ENCODE data around the gene XRCC4.

The XRCC4 gene

DNA sequence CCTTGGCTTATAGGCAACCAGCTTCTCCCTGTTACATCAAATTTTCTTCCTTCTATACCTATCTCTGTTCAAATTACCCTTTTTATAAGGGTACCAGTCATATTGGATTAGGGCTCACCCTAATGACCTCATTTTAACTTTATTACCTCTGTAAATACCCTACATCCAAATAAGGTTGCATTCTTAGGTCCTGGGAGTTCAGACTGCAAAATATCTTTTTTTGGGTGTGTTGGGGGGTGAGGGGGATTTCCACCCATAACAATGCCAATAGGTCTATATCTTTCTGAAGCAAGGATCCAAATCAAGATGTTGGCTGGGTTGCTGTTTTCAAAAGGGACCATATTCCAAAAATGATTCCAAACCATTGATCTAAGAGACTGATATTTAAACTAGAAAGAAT, 141.7 kb downstream of the XRCC4 start:
- Histone ChIP-seq H3K4me1 (ENCODE audit: insufficient read depth, poor library complexity, severe bottlenecking) (peaks cover 6% of the 10 kb centered on the region), H3K27ac (ENCODE audit: poor library complexity, severe bottlenecking) (no peak overlapping the region), H3K4me3 (ENCODE audit: severe bottlenecking) (no peak overlapping the region), H3K9me3 (ENCODE audit: severe bottlenecking) (no peaks in the 10 kb centered on the region), H3K27me3 (ENCODE audit: insufficient read depth, poor library complexity, severe bottlenecking) (no peaks in the 10 kb centered on the region), H3K36me3 (ENCODE audit: low read depth) (no peaks in the 10 kb centered on the region)
- ATAC-seq (ENCODE audit: low read depth) (no peak), DNase-seq (ENCODE audit: low spot score) (no peak)
- TF ChIP-seq, protein P1, sequence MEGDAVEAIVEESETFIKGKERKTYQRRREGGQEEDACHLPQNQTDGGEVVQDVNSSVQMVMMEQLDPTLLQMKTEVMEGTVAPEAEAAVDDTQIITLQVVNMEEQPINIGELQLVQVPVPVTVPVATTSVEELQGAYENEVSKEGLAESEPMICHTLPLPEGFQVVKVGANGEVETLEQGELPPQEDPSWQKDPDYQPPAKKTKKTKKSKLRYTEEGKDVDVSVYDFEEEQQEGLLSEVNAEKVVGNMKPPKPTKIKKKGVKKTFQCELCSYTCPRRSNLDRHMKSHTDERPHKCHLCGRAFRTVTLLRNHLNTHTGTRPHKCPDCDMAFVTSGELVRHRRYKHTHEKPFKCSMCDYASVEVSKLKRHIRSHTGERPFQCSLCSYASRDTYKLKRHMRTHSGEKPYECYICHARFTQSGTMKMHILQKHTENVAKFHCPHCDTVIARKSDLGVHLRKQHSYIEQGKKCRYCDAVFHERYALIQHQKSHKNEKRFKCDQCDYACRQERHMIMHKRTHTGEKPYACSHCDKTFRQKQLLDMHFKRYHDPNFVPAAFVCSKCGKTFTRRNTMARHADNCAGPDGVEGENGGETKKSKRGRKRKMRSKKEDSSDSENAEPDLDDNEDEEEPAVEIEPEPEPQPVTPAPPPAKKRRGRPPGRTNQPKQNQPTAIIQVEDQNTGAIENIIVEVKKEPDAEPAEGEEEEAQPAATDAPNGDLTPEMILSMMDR (IDR thresholded peaks at IDR 0.05; ENCODE audit: poor library complexity, severe bottlenecking): no peak

DNA sequence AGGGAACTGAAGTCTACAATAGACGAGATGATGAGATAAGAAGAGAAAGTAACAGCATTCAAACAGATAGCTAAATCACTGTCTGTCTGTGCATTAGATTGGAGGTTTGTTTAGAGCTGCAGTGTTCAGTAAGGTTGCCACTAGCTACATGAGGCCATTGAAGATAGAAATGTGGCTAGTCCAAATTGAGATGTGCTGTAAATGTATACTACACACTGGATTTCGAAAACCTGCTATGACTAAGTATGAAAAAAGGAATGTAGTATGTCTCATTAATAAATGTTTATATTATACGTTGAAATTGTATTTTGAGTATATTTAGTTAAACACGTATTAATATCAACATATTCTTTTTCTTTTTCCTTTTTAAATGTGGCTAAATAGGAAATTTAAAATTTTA, 142.1 kb downstream of the XRCC4 start:
- 0 out of 3 replicates have a peak, but pooled peaks have one; percentile 21 for ATAC-seq (ENCODE audit: low read depth)
- Histone ChIP-seq H3K36me3 (ENCODE audit: low read depth) (no peaks in the 10 kb centered on the region), H3K27me3 (ENCODE audit: insufficient read depth, poor library complexity, severe bottlenecking) (no peaks in the 10 kb centered on the region), H3K4me1 (ENCODE audit: insufficient read depth, poor library complexity, severe bottlenecking) (peaks cover 6% of the 10 kb centered on the region), H3K4me3 (ENCODE audit: severe bottlenecking) (no peak overlapping the region), H3K9me3 (ENCODE audit: severe bottlenecking) (no peaks in the 10 kb centered on the region), H3K27ac (ENCODE audit: poor library complexity, severe bottlenecking) (no peak overlapping the region)
- DNase-seq (ENCODE audit: low spot score): no peak
- TF ChIP-seq, protein P1 (IDR thresholded peaks at IDR 0.05; ENCODE audit: poor library complexity, severe bottlenecking): no peak

DNA sequence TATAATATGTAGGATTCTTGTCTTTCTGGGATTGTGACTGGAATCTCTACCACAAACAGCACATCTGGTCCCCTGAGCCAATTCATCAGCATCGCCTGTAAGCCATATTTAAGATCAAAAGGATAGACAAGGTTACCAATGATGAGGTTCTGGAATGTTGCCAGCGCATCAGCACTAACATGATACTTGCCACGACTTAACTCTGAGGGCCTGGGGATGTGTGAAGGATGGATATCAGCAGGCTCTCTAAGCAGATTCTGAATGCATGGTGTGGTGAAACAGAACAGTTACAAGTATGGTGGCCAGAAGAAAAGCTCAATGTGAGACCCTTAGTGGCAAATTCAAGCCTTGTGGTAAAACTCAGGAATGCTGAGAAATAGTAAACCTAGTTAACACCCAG, 143.0 kb downstream of the XRCC4 start:
- ATAC-seq (ENCODE audit: low read depth): no peak
- H3K4me3 ChIP-seq (ENCODE audit: severe bottlenecking): no peak overlapping the region
- TF ChIP-seq, protein P1 (IDR thresholded peaks at IDR 0.05; ENCODE audit: poor library complexity, severe bottlenecking): no peak
- H3K9me3 ChIP-seq (ENCODE audit: severe bottlenecking): no peaks in the 10 kb centered on the region
- DNase-seq (ENCODE audit: low spot score): no peak
- H3K27ac ChIP-seq (ENCODE audit: poor library complexity, severe bottlenecking): no peak overlapping the region
- peaks cover 6% of the 10 kb centered on the region for H3K4me1 ChIP-seq (ENCODE audit: insufficient read depth, poor library complexity, severe bottlenecking)
- no peaks in the 10 kb centered on the region for H3K27me3 ChIP-seq (ENCODE audit: insufficient read depth, poor library complexity, severe bottlenecking)
- H3K36me3 ChIP-seq (ENCODE audit: low read depth): no peaks in the 10 kb centered on the region

DNA sequence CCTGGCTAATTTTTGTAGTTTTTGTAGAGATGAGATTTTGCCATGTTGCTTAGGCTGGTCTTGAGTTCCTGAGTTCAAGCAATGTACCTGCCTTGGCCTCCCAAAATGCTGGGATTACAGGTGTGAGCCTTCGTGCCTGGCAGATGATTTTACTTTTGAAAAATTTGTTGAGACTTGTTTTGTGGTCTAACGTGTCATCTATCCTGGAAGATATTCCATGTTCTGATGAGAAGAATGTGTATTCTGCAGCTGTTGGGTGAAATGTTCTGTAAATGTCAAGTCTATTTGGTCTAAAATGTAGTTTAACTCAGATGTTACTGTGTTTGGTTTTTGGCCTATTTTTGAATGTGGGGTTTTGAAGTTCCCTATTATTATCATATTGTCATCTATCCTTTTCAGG, 145.6 kb downstream of the XRCC4 start:
- DNase-seq (ENCODE audit: low spot score) (no peak), ATAC-seq (ENCODE audit: low read depth) (peak; percentile 73)
- Histone ChIP-seq H3K9me3 (ENCODE audit: severe bottlenecking) (no peaks in the 10 kb centered on the region), H3K36me3 (ENCODE audit: low read depth) (no peaks in the 10 kb centered on the region), H3K27me3 (ENCODE audit: insufficient read depth, poor library complexity, severe bottlenecking) (no peaks in the 10 kb centered on the region), H3K4me3 (ENCODE audit: severe bottlenecking) (no peak overlapping the region), H3K4me1 (ENCODE audit: insufficient read depth, poor library complexity, severe bottlenecking) (peaks cover 6% of the 10 kb centered on the region), H3K27ac (ENCODE audit: poor library complexity, severe bottlenecking) (no peak overlapping the region)
- TF ChIP-seq, protein P1 (IDR thresholded peaks at IDR 0.05; ENCODE audit: poor library complexity, severe bottlenecking): no peak

DNA sequence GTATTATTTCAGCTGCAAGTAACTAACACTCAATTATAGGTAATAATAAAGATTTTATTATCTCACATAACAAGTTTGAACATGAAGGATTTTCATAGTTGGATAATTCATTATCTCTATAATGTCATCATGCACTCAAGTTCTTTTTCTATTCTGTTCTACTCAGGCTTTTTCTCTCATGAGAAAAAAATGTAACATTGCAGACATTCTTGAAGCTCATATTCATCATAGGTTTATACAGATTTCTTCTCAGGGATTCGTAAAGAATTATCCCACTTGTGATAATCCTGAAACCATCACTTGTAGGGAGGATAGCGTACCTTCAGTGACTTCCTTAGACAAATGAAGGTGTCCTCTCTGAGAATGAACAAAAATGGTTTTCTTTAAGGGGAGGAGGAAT, 150.3 kb downstream of the XRCC4 start:
- H3K9me3 ChIP-seq (ENCODE audit: severe bottlenecking): no peaks in the 10 kb centered on the region
- no peak; the same call in 2 of the 3 replicates for ATAC-seq (ENCODE audit: low read depth)
- TF ChIP-seq, protein P1 (IDR thresholded peaks at IDR 0.05; ENCODE audit: poor library complexity, severe bottlenecking): no peak
- no peak overlapping the region for H3K4me3 ChIP-seq (ENCODE audit: severe bottlenecking)
- H3K36me3 ChIP-seq (ENCODE audit: low read depth): no peaks in the 10 kb centered on the region
- H3K4me1 ChIP-seq (ENCODE audit: insufficient read depth, poor library complexity, severe bottlenecking): peaks cover 6% of the 10 kb centered on the region
- DNase-seq (ENCODE audit: low spot score): no peak
- no peaks in the 10 kb centered on the region for H3K27me3 ChIP-seq (ENCODE audit: insufficient read depth, poor library complexity, severe bottlenecking)
- no peak overlapping the region for H3K27ac ChIP-seq (ENCODE audit: poor library complexity, severe bottlenecking)
